GM18526 (cell line): ENCODE results near the gene SH3TC1.

Source experiments
- POLR2A ChIP-seq: IDR thresholded peaks from 3 replicates; pipeline ENCODE4 v1.6.1; 2011; ENCODE audit not compliant: insufficient read length; ENCODE audit errors: extremely low read depth

SH3TC1 gene

DNA sequence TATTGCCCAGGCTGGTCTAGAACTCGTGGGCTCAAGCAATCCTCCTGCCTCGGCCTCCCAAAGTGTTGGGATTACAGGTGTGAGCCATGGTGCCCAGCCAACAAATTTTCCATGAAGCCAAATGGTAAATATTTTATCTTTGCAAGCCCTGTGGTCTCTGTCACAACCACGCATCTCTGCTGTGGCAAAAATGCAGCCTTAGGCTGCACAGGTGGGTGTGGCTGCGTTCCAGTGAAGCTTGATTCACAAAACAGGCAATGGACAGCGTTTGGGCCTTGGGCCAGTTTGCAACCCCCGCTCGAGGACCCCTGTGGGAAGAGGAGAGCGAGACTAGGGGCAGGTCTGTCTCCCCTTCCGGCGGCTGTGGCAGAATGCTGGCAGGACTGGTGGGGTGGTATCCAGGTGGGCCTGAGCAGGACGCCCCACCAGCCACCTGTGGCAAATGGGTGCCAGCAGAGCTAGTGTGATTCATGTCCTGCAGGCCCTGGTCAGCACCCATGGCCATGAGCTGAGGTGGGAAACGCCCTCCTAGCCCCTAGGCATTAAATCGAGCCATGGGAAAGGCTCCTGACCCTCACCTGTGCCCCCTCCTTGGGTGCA lies 90.2 kb downstream of the SH3TC1 start:
- no peak for TF ChIP-seq POLR2A

GRCh38 chr4:8289956-8290700 lies 91.0 kb downstream of the SH3TC1 start:
- no peak for TF ChIP-seq POLR2A

- TF ChIP-seq POLR2A = no peak
These were observed 91.5 kb downstream of the SH3TC1 start for GRCh38 chr4:8290701-8290970.
